Esophagus mucosa (tissue), 1 donor: ENCODE results near the gene DUSP2. TPM values are rescaled to one million over a fixed set of nuclear protein-coding genes. Genes with fewer than 3 reads are reported as not detected.

ENCODE experiments used
- ATAC-seq: fragments of 200-7000 bp; cut with Tn5 transposase; one replicate; pipeline ENCODE4 v1.9.1; 2020
- total RNA-seq: library from RNA; stranded (reverse); gene quantifications from one replicate; pipeline ENCODE4 v1.2.4, GENCODE V29; 2023
- donor health status: DM: yes; HTN: yes; CAD: no.

The DUSP2 gene
- total RNA-seq, result 1.8 TPM

- ATAC-seq, result peak; percentile 72
Measured at GRCh38 chr2:96145036-96145847, at the start of gene DUSP2. Gene DUSP2, minus strand, starts transcription at chr2:96145440. Its CDS starts 86 bp downstream, at chr2:96145354.

GRCh38 chr2:96191937-96192670, 46.9 kb upstream of the DUSP2 start:
- no peak for ATAC-seq

- ATAC-seq, result no peak
Measured at GRCh38 chr2:96188821-96189526, 43.7 kb upstream of the DUSP2 start.

GRCh38 chr2:96186562-96186961, 41.3 kb upstream of the DUSP2 start:
- no peak for ATAC-seq

GRCh38 chr2:96185516-96185915, 40.3 kb upstream of the DUSP2 start:
- no peak for ATAC-seq

GRCh38 chr2:96184989-96185388, 39.7 kb upstream of the DUSP2 start:
- ATAC-seq, result no peak

- peak; percentile 22 for ATAC-seq
Measured at GRCh38 chr2:96184188-96184587, 38.9 kb upstream of the DUSP2 start.

GRCh38 chr2:96181529-96181928, 36.3 kb upstream of the DUSP2 start:
- no peak for ATAC-seq

GRCh38 chr2:96180521-96180920, 35.3 kb upstream of the DUSP2 start:
- ATAC-seq, result no peak

GRCh38 chr2:96180002-96180401, 34.8 kb upstream of the DUSP2 start:
- no peak for ATAC-seq

GRCh38 chr2:96176661-96177060, 31.4 kb upstream of the DUSP2 start:
- no peak for ATAC-seq

- no peak for ATAC-seq
Measured at GRCh38 chr2:96175951-96176350, 30.7 kb upstream of the DUSP2 start.

- ATAC-seq, result peak; percentile 90
Measured at GRCh38 chr2:96174251-96175144, 29.3 kb upstream of the DUSP2 start.

- ATAC-seq, result no peak
Measured at GRCh38 chr2:96171831-96172230, 26.6 kb upstream of the DUSP2 start.

GRCh38 chr2:96170626-96171025, 25.4 kb upstream of the DUSP2 start:
- ATAC-seq, result no peak

- no peak for ATAC-seq
Measured at GRCh38 chr2:96169868-96170507, 24.7 kb upstream of the DUSP2 start.

GRCh38 chr2:96167407-96168013, 22.3 kb upstream of the DUSP2 start:
- ATAC-seq, result no peak

- ATAC-seq, result peak; percentile 58
Measured at GRCh38 chr2:96164459-96165184, 19.4 kb upstream of the DUSP2 start.

- peak; percentile 59 for ATAC-seq
Measured at GRCh38 chr2:96163768-96164429, 18.7 kb upstream of the DUSP2 start.

GRCh38 chr2:96163415-96163767, 18.2 kb upstream of the DUSP2 start:
- no peak for ATAC-seq
